ENCODE measurements around the gene KCNH4. TPM values are rescaled to one million over a fixed set of nuclear protein-coding genes. Genes with fewer than 3 reads are reported as not detected.

KCNH4 gene
- not detected for polyA plus RNA-seq (2013, experiment 1 of 2)
- polyA plus RNA-seq (2013, experiment 2 of 2), result not detected

GRCh38 chr17:42180922-42181850, at the start of gene KCNH4:
TSS of gene KCNH4 (minus strand) at chr17:42181142. CDS start at chr17:42180945, 197 bp downstream.
- no peak within 1 kb of the TSS for H3K9ac ChIP-seq (ENCODE audit: low read length)
- no peak within 1 kb of the TSS for H4K91ac ChIP-seq (ENCODE audit: low read length)
- no peak within 1 kb of the TSS for H2BK15ac ChIP-seq (ENCODE audit: low read depth, poor library complexity, severe bottlenecking)
- H3K4me3 ChIP-seq (ENCODE audit: insufficient read depth in 1 of 2, low read depth in 1 of 2, low read length in 2 of 2), result peak within 1 kb of the TSS in 1 of 2 experiments; percentile 37
- H2BK12ac ChIP-seq (ENCODE audit: low read length in 2 of 2), result no peak within 1 kb of the TSS
- no peak within 1 kb of the TSS for H2AK5ac ChIP-seq (ENCODE audit: low read length, severe bottlenecking)
- WGBS, result under 1% methylated on average over 34 of the region's 60 CpGs
- no peaks in the 10 kb centered on the region for H3K36me3 ChIP-seq (ENCODE audit: control insufficient read depth in 1 of 2, insufficient read depth in 2 of 2, low read depth in 1 of 2, low read length in 2 of 2)
- no peak within 1 kb of the TSS for H2BK120ac ChIP-seq (ENCODE audit: low read depth, low read length)
- DNase-seq, result peak; percentile 70
- no peak within 1 kb of the TSS for H4K8ac ChIP-seq (ENCODE audit: low read length)
- H3K27me3 ChIP-seq (ENCODE audit: control insufficient read depth in 1 of 2, insufficient read depth in 1 of 2, low read length in 2 of 2), result peaks cover 54 to 56% of the 10 kb centered on the region in 2 experiments
- H3K14ac ChIP-seq (ENCODE audit: low read length in 2 of 2), result no peak within 1 kb of the TSS
- H3K4me1 ChIP-seq (ENCODE audit: control insufficient read depth, insufficient read depth, low read depth, low read length), result peaks cover 25% of the 10 kb centered on the region
- H3K9me3 ChIP-seq (ENCODE audit: control insufficient read depth, low read length), result no peaks in the 10 kb centered on the region
- no peak within 1 kb of the TSS for H3K18ac ChIP-seq (ENCODE audit: low read depth in 1 of 2, low read length in 2 of 2)
- H3K79me1 ChIP-seq (replicated peaks; ENCODE audit: low read length, poor library complexity, severe bottlenecking), result no peaks in the 10 kb centered on the region
- H3K4ac ChIP-seq (ENCODE audit: low read depth in 1 of 2, low read length in 2 of 2), result no peak within 1 kb of the TSS
- no peak within 1 kb of the TSS for H3K23ac ChIP-seq (ENCODE audit: low read length in 2 of 2)
- no peak within 1 kb of the TSS for H2AFZ ChIP-seq (ENCODE audit: low read depth, low read length)
- H3K4me2 ChIP-seq (ENCODE audit: low read length, poor library complexity, severe bottlenecking), result no peak within 1 kb of the TSS
- H2BK5ac ChIP-seq (ENCODE audit: low read depth, low read length, poor library complexity, severe bottlenecking), result no peak within 1 kb of the TSS
- H3K27ac ChIP-seq (ENCODE audit: low read length, poor library complexity, severe bottlenecking), result no peak within 1 kb of the TSS

GRCh38 chr17:42230225-42230624, 49.3 kb upstream of the KCNH4 start:
- Histone ChIP-seq H3K4ac (ENCODE audit: low read depth in 1 of 2, low read length in 2 of 2) (peak overlapping the region in 1 of 2 experiments; percentile 60), H2BK15ac (ENCODE audit: low read depth, poor library complexity, severe bottlenecking) (no peak overlapping the region), H3K23ac (ENCODE audit: low read length in 2 of 2) (no peak overlapping the region), H3K27ac (ENCODE audit: low read length, poor library complexity, severe bottlenecking) (no peak overlapping the region), H3K4me3 (ENCODE audit: insufficient read depth in 1 of 2, low read depth in 1 of 2, low read length in 2 of 2) (no peak overlapping the region), H2BK5ac (ENCODE audit: low read depth, low read length, poor library complexity, severe bottlenecking) (no peak overlapping the region), H3K4me2 (ENCODE audit: low read length, poor library complexity, severe bottlenecking) (no peak overlapping the region), H4K91ac (ENCODE audit: low read length) (no peak overlapping the region), H3K27me3 (ENCODE audit: control insufficient read depth in 1 of 2, insufficient read depth in 1 of 2, low read length in 2 of 2) (no peaks in the 10 kb centered on the region), H3K4me1 (ENCODE audit: control insufficient read depth, insufficient read depth, low read depth, low read length) (peaks cover 1% of the 10 kb centered on the region), H2AK5ac (ENCODE audit: low read length, severe bottlenecking) (no peak overlapping the region), H2BK120ac (ENCODE audit: low read depth, low read length) (no peak overlapping the region), H3K18ac (ENCODE audit: low read depth in 1 of 2, low read length in 2 of 2) (no peak overlapping the region), H3K14ac (ENCODE audit: low read length in 2 of 2) (no peak overlapping the region), H2AFZ (ENCODE audit: low read depth, low read length) (no peak overlapping the region), H3K36me3 (ENCODE audit: control insufficient read depth in 1 of 2, insufficient read depth in 2 of 2, low read depth in 1 of 2, low read length in 2 of 2) (no peaks in the 10 kb centered on the region), H3K9ac (ENCODE audit: low read length) (no peak overlapping the region), H2BK12ac (ENCODE audit: low read length in 2 of 2) (no peak overlapping the region), H3K79me1 (replicated peaks; ENCODE audit: low read length, poor library complexity, severe bottlenecking) (peaks cover 9% of the 10 kb centered on the region), H3K9me3 (ENCODE audit: control insufficient read depth, low read length) (no peaks in the 10 kb centered on the region), H4K8ac (ENCODE audit: low read length) (no peak overlapping the region)
- no peak for DNase-seq
- WGBS, result 100% methylated on average over 4 of the region's 5 CpGs

- H3K4me3 ChIP-seq (ENCODE audit: insufficient read depth in 1 of 2, low read depth in 1 of 2, low read length in 2 of 2), result no peak overlapping the region
- H2BK120ac ChIP-seq (ENCODE audit: low read depth, low read length), result no peak overlapping the region
- peak overlapping the region in 1 of 2 experiments; percentile 22 for H3K18ac ChIP-seq (ENCODE audit: low read depth in 1 of 2, low read length in 2 of 2)
- no peak overlapping the region for H2BK12ac ChIP-seq (ENCODE audit: low read length in 2 of 2)
- no peak overlapping the region for H3K23ac ChIP-seq (ENCODE audit: low read length in 2 of 2)
- H2AFZ ChIP-seq (ENCODE audit: low read depth, low read length), result no peak overlapping the region
- H3K9me3 ChIP-seq (ENCODE audit: control insufficient read depth, low read length), result no peaks in the 10 kb centered on the region
- H2BK15ac ChIP-seq (ENCODE audit: low read depth, poor library complexity, severe bottlenecking), result no peak overlapping the region
- no peak overlapping the region for H2BK5ac ChIP-seq (ENCODE audit: low read depth, low read length, poor library complexity, severe bottlenecking)
- no peaks in the 10 kb centered on the region for H3K27me3 ChIP-seq (ENCODE audit: control insufficient read depth in 1 of 2, insufficient read depth in 1 of 2, low read length in 2 of 2)
- H3K36me3 ChIP-seq (ENCODE audit: control insufficient read depth in 1 of 2, insufficient read depth in 2 of 2, low read depth in 1 of 2, low read length in 2 of 2), result peaks cover 15 to 17% of the 10 kb centered on the region in 2 experiments
- no peak overlapping the region for H3K9ac ChIP-seq (ENCODE audit: low read length)
- peak; percentile 51 for DNase-seq
- no peak overlapping the region for H3K4ac ChIP-seq (ENCODE audit: low read depth in 1 of 2, low read length in 2 of 2)
- WGBS, result 89% methylated on average over 11 of the region's 11 CpGs
- H3K4me1 ChIP-seq (ENCODE audit: control insufficient read depth, insufficient read depth, low read depth, low read length), result no peaks in the 10 kb centered on the region
- H3K14ac ChIP-seq (ENCODE audit: low read length in 2 of 2), result no peak overlapping the region
- no peak overlapping the region for H4K91ac ChIP-seq (ENCODE audit: low read length)
- peaks cover 9% of the 10 kb centered on the region for H3K79me1 ChIP-seq (replicated peaks; ENCODE audit: low read length, poor library complexity, severe bottlenecking)
- no peak overlapping the region for H4K8ac ChIP-seq (ENCODE audit: low read length)
- H2AK5ac ChIP-seq (ENCODE audit: low read length, severe bottlenecking), result no peak overlapping the region
- no peak overlapping the region for H3K27ac ChIP-seq (ENCODE audit: low read length, poor library complexity, severe bottlenecking)
- H3K4me2 ChIP-seq (ENCODE audit: low read length, poor library complexity, severe bottlenecking), result no peak overlapping the region
These were observed 47.1 kb upstream of the KCNH4 start for GRCh38 chr17:42227849-42228700.

DNA sequence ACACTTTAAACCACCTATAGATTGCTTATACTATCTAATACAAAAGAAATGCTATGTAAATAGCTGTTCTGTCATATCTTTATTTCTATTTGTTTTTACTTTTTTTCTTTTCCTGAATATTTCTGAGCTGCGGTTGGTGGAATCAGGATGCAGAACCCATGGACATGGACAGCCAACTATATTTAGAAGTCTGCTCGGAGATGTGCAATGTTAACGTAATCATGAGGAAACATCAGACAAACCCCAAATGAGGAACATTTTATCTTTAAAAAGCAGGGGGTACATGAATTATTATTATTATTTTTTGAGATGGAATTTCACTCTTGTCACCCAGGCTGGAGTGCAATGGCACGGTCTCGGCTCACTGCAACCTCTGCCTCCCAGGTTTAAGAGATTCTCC, 44.7 kb upstream of the KCNH4 start:
- Histone ChIP-seq H3K4me3 (ENCODE audit: insufficient read depth in 1 of 2, low read depth in 1 of 2, low read length in 2 of 2) (no peak overlapping the region), H2AK5ac (ENCODE audit: low read length, severe bottlenecking) (no peak overlapping the region), H3K14ac (ENCODE audit: low read length in 2 of 2) (no peak overlapping the region), H3K18ac (ENCODE audit: low read depth in 1 of 2, low read length in 2 of 2) (no peak overlapping the region), H2BK12ac (ENCODE audit: low read length in 2 of 2) (no peak overlapping the region), H2BK120ac (ENCODE audit: low read depth, low read length) (no peak overlapping the region), H3K9ac (ENCODE audit: low read length) (no peak overlapping the region), H3K4ac (ENCODE audit: low read depth in 1 of 2, low read length in 2 of 2) (no peak overlapping the region), H3K4me1 (ENCODE audit: control insufficient read depth, insufficient read depth, low read depth, low read length) (no peaks in the 10 kb centered on the region), H3K27me3 (ENCODE audit: control insufficient read depth in 1 of 2, insufficient read depth in 1 of 2, low read length in 2 of 2) (no peaks in the 10 kb centered on the region), H3K36me3 (ENCODE audit: control insufficient read depth in 1 of 2, insufficient read depth in 2 of 2, low read depth in 1 of 2, low read length in 2 of 2) (peaks cover 22 to 33% of the 10 kb centered on the region in 2 experiments), H2AFZ (ENCODE audit: low read depth, low read length) (no peak overlapping the region), H3K4me2 (ENCODE audit: low read length, poor library complexity, severe bottlenecking) (no peak overlapping the region), H3K23ac (ENCODE audit: low read length in 2 of 2) (no peak overlapping the region), H4K91ac (ENCODE audit: low read length) (no peak overlapping the region), H3K27ac (ENCODE audit: low read length, poor library complexity, severe bottlenecking) (no peak overlapping the region), H2BK15ac (ENCODE audit: low read depth, poor library complexity, severe bottlenecking) (no peak overlapping the region), H3K79me1 (replicated peaks; ENCODE audit: low read length, poor library complexity, severe bottlenecking) (peaks cover 5% of the 10 kb centered on the region), H2BK5ac (ENCODE audit: low read depth, low read length, poor library complexity, severe bottlenecking) (no peak overlapping the region), H3K9me3 (ENCODE audit: control insufficient read depth, low read length) (no peaks in the 10 kb centered on the region), H4K8ac (ENCODE audit: low read length) (no peak overlapping the region)
- 100% methylated on average over 3 of the region's 5 CpGs for WGBS
- no peak for DNase-seq
